Osteocyte (in vitro differentiated cells): Measurements from ENCODE around the gene TRRAP. TPM values are rescaled to one million over a fixed set of nuclear protein-coding genes. Genes with fewer than 3 reads are reported as not detected.

Source experiments
- DNase-seq: peaks from one replicate; pipeline ENCODE4 v3.0.0; 2021; ENCODE audit warnings: mixed read lengths; ENCODE audit not compliant: unreplicated experiment; ENCODE audit errors: extremely low spot score
- H3K27ac Mint-ChIP-seq: one replicate; pipeline ENCODE4 v1.8.0; 2021; ENCODE audit warnings: mild to moderate bottlenecking, mixed read lengths; ENCODE audit not compliant: unreplicated experiment
- H3K27me3 Mint-ChIP-seq: one replicate; pipeline ENCODE4 v1.8.0; 2021; ENCODE audit warnings: mixed read lengths; ENCODE audit not compliant: unreplicated experiment
- H3K36me3 Mint-ChIP-seq: one replicate; pipeline ENCODE4 v1.8.0; 2021; ENCODE audit warnings: mixed read lengths; ENCODE audit not compliant: unreplicated experiment
- H3K4me1 Mint-ChIP-seq: one replicate; pipeline ENCODE4 v1.8.0; 2021; ENCODE audit warnings: mixed read lengths; ENCODE audit not compliant: unreplicated experiment
- H3K4me3 Mint-ChIP-seq: one replicate; pipeline ENCODE4 v1.8.0; 2021; ENCODE audit warnings: mild to moderate bottlenecking, moderate library complexity, mixed read lengths; ENCODE audit not compliant: unreplicated experiment
- H3K9me3 Mint-ChIP-seq: one replicate; pipeline ENCODE4 v1.8.0; 2021; ENCODE audit warnings: mixed read lengths; ENCODE audit not compliant: unreplicated experiment
- CTCF ChIP-seq: fragments of 200-600 bp; sonication (generic); IDR thresholded peaks from 2 replicates; pipeline ENCODE4 v1.5.0; 2021; ENCODE audit warnings: antibody characterized with exemption, mild to moderate bottlenecking, moderate library complexity
- total RNA-seq: library from RNA; stranded (reverse); gene quantifications from 2 replicates; pipeline ENCODE4 v1.2.1, GENCODE V29; 2021

The TRRAP gene
- total RNA-seq, 1 donor from 2014 or later = 48.5 TPM

- H3K4me3 Mint-ChIP-seq = no peak overlapping the region
- no peaks in the 10 kb centered on the region for H3K9me3 Mint-ChIP-seq
- peaks cover 31% of the 10 kb centered on the region for H3K4me1 Mint-ChIP-seq
- TF ChIP-seq CTCF = no peak
- peaks cover 61% of the 10 kb centered on the region for H3K36me3 Mint-ChIP-seq
- no peaks in the 10 kb centered on the region for H3K27me3 Mint-ChIP-seq
- no peak for DNase-seq
- no peak overlapping the region for H3K27ac Mint-ChIP-seq
Measured at GRCh38 chr7:99032928-99033327, 154.6 kb downstream of the TRRAP start.

GRCh38 chr7:99033765-99034164, 155.4 kb downstream of the TRRAP start:
- H3K4me1 Mint-ChIP-seq = peaks cover 28% of the 10 kb centered on the region
- no peak overlapping the region for H3K4me3 Mint-ChIP-seq
- peaks cover 60% of the 10 kb centered on the region for H3K36me3 Mint-ChIP-seq
- H3K27ac Mint-ChIP-seq = no peak overlapping the region
- no peaks in the 10 kb centered on the region for H3K9me3 Mint-ChIP-seq
- no peaks in the 10 kb centered on the region for H3K27me3 Mint-ChIP-seq
- TF ChIP-seq CTCF = no peak
- no peak for DNase-seq

- Mint-ChIP-seq H3K27me3 (no peaks in the 10 kb centered on the region), H3K9me3 (no peaks in the 10 kb centered on the region), H3K4me1 (peaks cover 20% of the 10 kb centered on the region), H3K4me3 (no peak overlapping the region), H3K36me3 (peaks cover 58% of the 10 kb centered on the region), H3K27ac (peak overlapping the region; percentile 25)
- no peak for TF ChIP-seq CTCF
- DNase-seq = no peak
Measured at GRCh38 chr7:99034932-99035722, 156.8 kb downstream of the TRRAP start.

GRCh38 chr7:99035723-99036545, 157.6 kb downstream of the TRRAP start:
- no peak for DNase-seq
- H3K27me3 Mint-ChIP-seq = no peaks in the 10 kb centered on the region
- no peak for TF ChIP-seq CTCF
- H3K9me3 Mint-ChIP-seq = no peaks in the 10 kb centered on the region
- H3K4me3 Mint-ChIP-seq = no peak overlapping the region
- peaks cover 19% of the 10 kb centered on the region for H3K4me1 Mint-ChIP-seq
- no peak overlapping the region for H3K27ac Mint-ChIP-seq
- H3K36me3 Mint-ChIP-seq = peaks cover 62% of the 10 kb centered on the region

GRCh38 chr7:99036546-99037111, 158.3 kb downstream of the TRRAP start:
- DNase-seq = no peak
- TF ChIP-seq CTCF = peak; percentile 52
- no peak overlapping the region for H3K4me3 Mint-ChIP-seq
- H3K4me1 Mint-ChIP-seq = peaks cover 14% of the 10 kb centered on the region
- H3K27me3 Mint-ChIP-seq = no peaks in the 10 kb centered on the region
- H3K36me3 Mint-ChIP-seq = peaks cover 58% of the 10 kb centered on the region
- no peaks in the 10 kb centered on the region for H3K9me3 Mint-ChIP-seq
- H3K27ac Mint-ChIP-seq = no peak overlapping the region
